Activated T-helper 2 cell treated with anti-CD3 and anti-CD28 coated beads, Interferon-gamma antibody, Interleukin-2, Interleukin-4, amounts not matched to agents 10 μg/mL and 5 μg/mL and 100 μg/mL, durations not matched to agents 14 hours and 24 hours and 36 hours (primary cell): ENCODE measurements around the gene RFX7. TPM values are rescaled to one million over a fixed set of nuclear protein-coding genes. Genes with fewer than 3 reads are reported as not detected.
"Not testable (repeated sequence)": the region's sequence is repeated elsewhere in the genome, so short reads cannot be mapped to it uniquely, and the experiment has no call there.

Experiments used
- DNase-seq: peaks from one replicate; pipeline ENCODE4 v3.0.0; 2021; ENCODE audit warnings: low spot score
- H3K27ac Mint-ChIP-seq: one replicate; pipeline ENCODE4 v1.8.0; 2021; ENCODE audit warnings: mixed read lengths
- H3K27me3 Mint-ChIP-seq: one replicate; pipeline ENCODE4 v1.8.0; 2021; ENCODE audit warnings: low read depth, mixed read lengths
- H3K36me3 Mint-ChIP-seq: one replicate; pipeline ENCODE4 v1.8.0; 2021; ENCODE audit warnings: low read depth, mixed read lengths
- H3K4me1 Mint-ChIP-seq: one replicate; pipeline ENCODE4 v1.8.0; 2021; ENCODE audit warnings: low read depth, mixed read lengths
- H3K4me3 Mint-ChIP-seq: one replicate; pipeline ENCODE4 v1.8.0; 2021; ENCODE audit warnings: low read depth, mild to moderate bottlenecking, moderate library complexity, mixed read lengths
- H3K9me3 Mint-ChIP-seq: one replicate; pipeline ENCODE4 v1.8.0; 2021; ENCODE audit warnings: mixed read lengths
- intact Hi-C: fragments of 100-400 bp; cut with micrococcal nuclease; formaldehyde crosslinking; loops from one replicate; pipeline ENCODE4 v1.15.1; 2023
- total RNA-seq: library from RNA; stranded (reverse); gene quantifications from 2 replicates; pipeline ENCODE4 v1.2.3, GENCODE V29; 2022

The RFX7 gene
- 36.6 and 37.7 TPM in 2 replicates for total RNA-seq

DNA sequence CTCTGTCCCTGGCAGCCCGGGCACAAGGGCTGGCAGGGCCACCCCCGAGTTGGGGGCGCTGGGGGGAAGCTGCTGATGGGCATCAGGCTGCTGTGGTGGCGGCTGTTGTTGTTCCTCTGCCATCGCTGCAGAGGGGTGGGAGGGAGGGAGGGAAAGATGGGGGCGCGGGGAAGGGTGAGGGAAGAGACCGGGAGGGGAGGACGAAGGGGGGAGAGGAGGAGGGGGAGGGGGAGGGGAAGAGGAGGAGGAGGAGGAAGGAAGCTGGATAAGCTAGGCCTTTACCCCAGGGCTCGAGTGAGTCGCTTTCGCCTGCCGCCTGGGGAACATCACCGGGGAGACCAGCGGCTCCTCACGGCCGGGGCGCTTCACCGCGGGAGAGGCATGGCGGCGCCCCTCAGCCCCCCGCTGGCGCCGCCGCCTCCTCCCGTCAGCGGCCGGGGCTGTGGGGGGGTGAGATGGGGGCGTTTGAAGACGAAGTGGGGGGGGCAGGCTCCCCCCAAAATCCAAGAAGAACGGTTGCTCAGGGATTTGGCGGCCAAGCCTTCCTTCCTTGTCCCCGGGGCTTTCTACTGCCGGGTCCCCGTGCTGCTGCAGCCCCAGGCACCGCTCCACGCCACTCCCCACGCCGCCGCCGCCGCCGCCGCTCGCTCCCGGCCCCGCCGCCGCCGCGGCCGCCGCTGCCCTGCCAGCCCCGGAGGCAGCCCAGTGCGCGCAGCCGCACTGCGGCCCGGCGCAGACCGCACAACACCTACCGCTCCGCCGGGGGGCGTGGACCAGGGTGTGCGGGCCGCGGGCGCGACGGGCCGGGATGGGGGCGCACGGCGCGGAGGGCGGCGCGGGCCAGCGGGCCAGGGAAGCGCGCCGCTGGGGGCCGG lies at the start of gene RFX7:
TSS of gene RFX7 (minus strand) at position 717 of the 875 bp plus-strand sequence. CDS start at position 123, 594 bp downstream.
- intact Hi-C loops: loop anchor here (2.0 to 10.0 kb wide), 7 partner anchors 76 to 839 kb away; partner anchors contain the start of genes CCPG1, NEDD4 and PIERCE2
- Mint-ChIP-seq H3K9me3 (no peaks in the 10 kb centered on the region), H3K4me3 (peak within 1 kb of the TSS; percentile 92), H3K4me1 (peaks cover 39% of the 10 kb centered on the region), H3K27ac (peak within 1 kb of the TSS; percentile 98), H3K27me3 (no peaks in the 10 kb centered on the region), H3K36me3 (peaks cover 14% of the 10 kb centered on the region)
- peak; percentile 75 for DNase-seq

DNA sequence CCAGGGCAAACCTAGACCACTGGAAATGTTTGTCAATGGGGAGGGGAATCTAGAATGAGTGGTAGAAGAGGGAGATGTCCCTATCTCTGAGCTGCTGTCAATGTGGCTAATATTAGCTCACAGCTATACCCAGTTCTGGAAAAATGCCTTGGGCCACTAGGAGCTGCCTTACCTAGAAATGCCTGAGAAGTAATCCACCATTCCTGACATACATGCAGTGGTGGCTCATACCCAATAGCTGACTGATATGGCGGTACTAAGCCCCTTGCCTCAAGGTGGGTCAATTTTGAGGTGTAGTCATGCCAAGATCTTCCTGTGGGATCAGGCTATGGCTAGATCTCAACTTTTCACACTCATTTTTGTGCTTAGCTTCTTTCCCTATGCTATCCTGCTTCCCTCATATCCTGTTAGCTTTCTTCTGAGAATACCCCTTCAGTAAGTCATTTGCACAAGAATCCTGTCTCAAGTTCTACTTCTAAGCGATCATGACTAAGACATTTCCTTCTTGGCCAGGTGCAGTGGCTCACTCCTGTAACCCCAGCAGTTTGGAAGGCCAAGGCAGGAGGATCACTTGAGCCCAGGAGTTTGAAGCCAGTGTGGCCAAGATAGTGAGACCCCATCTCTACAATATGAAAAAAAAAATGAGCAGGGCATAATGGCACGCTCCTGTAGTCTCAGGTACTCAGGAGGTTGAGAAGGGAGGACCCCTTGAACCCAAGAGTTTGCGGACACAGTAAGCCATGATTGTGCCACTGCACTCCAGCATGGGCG lies 49.1 kb upstream of the RFX7 start:
- Mint-ChIP-seq H3K27me3 (peaks cover 1% of the 10 kb centered on the region), H3K9me3 (peaks cover 10% of the 10 kb centered on the region), H3K4me3 (no peak overlapping the region), H3K27ac (no peak overlapping the region), H3K36me3 (no peaks in the 10 kb centered on the region), H3K4me1 (no peaks in the 10 kb centered on the region)
- intact Hi-C loops: no loop called here
- DNase-seq: no peak

DNA sequence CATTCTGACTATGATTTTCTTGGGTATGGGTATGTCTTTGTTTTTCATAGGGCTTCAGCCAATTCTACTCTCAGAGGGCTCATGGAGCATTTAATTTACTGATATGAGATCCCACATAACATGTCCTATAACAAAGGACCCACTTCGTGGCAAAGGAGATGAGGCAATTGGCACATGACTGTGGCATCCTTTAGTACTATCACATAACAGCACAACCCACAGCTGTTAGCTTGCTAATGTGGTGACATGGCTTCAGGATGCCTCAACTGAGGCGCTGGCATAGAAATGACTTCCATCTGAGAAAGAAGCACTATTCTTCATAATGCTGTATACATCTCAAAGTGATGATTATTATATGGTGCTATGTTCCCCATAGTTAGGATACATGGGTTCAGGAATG lies 48.1 kb upstream of the RFX7 start:
- Mint-ChIP-seq H3K27me3 (peaks cover 1% of the 10 kb centered on the region), H3K4me1 (no peaks in the 10 kb centered on the region), H3K27ac (no peak overlapping the region), H3K4me3 (no peak overlapping the region), H3K36me3 (no peaks in the 10 kb centered on the region), H3K9me3 (peaks cover 10% of the 10 kb centered on the region)
- DNase-seq: no peak
- intact Hi-C loops: no loop called here

DNA sequence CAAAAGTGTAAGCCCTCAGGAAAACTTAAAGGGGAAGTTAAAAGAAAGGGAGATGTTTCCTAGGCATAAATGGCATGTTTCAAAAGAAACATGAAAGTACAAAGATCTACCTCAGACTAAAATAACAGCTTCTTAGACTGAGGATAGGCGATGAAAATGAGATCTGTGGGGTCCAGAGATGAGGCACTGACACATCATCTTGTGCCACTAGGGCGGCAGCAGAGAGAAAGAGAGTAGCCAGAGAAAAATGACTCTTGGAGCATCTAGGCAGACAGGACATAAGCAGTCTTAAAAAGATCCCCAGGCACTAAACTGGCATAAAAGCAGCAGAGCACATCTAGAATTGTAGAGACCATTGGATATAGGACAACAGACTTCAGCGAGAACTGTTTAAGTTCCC lies 42.5 kb upstream of the RFX7 start:
- Mint-ChIP-seq H3K4me3 (no peak overlapping the region), H3K27ac (no peak overlapping the region), H3K27me3 (peaks cover 5% of the 10 kb centered on the region), H3K4me1 (no peaks in the 10 kb centered on the region), H3K9me3 (peaks cover 10% of the 10 kb centered on the region), H3K36me3 (no peaks in the 10 kb centered on the region)
- DNase-seq: no peak
- intact Hi-C loops: no loop called here

DNA sequence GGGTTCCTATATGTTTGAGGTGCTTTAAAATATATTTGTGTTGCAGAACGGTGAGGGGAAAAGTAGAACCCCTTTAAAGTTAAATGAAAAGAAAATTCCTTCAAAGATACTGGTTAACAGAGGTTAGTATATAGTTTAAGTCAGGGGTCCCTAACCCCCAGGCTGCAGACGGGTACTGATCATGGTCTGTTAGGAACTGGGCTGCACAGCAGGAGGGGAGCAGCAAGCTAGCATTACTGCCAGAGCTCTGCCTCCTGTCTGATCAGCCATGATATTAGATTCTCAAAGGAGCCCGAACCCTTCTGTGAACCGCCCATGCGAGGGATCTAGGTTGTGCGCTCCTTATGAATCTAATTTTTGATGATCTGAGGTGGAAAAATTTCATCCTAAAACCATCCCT lies 37.5 kb upstream of the RFX7 start:
- no peak for DNase-seq
- H3K4me3 Mint-ChIP-seq: no peak overlapping the region
- H3K4me1 Mint-ChIP-seq: no peaks in the 10 kb centered on the region
- intact Hi-C loops: no loop called here
- H3K27me3 Mint-ChIP-seq: peaks cover 3% of the 10 kb centered on the region
- H3K36me3 Mint-ChIP-seq: no peaks in the 10 kb centered on the region
- H3K9me3 Mint-ChIP-seq: peaks cover 9% of the 10 kb centered on the region
- H3K27ac Mint-ChIP-seq: no peak overlapping the region

DNA sequence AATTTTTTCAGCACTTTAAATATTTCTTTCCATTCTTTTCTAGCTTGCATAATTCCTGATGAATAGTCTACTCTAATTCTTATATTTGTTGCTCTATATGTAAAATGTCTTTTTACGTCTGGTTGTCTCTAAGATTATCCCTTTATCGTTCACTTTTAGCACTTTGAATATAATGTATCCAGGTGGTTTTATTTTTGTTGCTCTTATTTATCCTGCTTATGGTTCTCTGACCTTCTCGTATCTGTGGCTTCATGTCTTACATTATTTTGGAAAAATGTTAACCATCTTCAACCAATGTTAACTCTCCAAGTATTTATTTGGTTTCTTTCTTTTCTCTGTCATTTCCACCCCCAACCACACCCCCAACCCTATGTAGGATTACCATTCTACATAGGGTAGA lies 30.0 kb upstream of the RFX7 start:
- intact Hi-C loops: no loop called here
- H3K4me3 Mint-ChIP-seq: no peak overlapping the region
- H3K27ac Mint-ChIP-seq: no peak overlapping the region
- H3K36me3 Mint-ChIP-seq: no peaks in the 10 kb centered on the region
- peaks cover 37% of the 10 kb centered on the region for H3K9me3 Mint-ChIP-seq
- H3K4me1 Mint-ChIP-seq: no peaks in the 10 kb centered on the region
- peaks cover 2% of the 10 kb centered on the region for H3K27me3 Mint-ChIP-seq
- DNase-seq: no peak

DNA sequence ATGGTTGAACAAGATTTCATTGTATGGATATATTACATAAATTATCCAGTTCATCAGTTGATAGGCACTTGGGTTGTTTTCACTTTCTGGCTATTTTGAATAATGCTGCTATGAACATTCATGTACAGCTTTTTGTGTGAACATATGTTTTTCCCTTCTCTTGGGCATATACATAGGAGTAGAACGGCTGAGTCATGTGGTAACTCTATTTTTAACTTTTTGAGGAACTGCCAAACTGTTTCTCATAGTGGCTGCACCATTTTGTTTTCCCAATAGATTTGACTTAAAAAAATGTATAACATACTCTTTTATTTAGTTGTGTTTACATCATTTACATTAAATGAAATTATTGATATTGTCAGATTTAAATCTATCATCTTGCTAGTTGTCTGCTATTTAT lies 28.8 kb upstream of the RFX7 start:
- no peaks in the 10 kb centered on the region for H3K4me1 Mint-ChIP-seq
- peaks cover 2% of the 10 kb centered on the region for H3K27me3 Mint-ChIP-seq
- H3K27ac Mint-ChIP-seq: no peak overlapping the region
- H3K4me3 Mint-ChIP-seq: no peak overlapping the region
- intact Hi-C loops: no loop called here
- no peaks in the 10 kb centered on the region for H3K36me3 Mint-ChIP-seq
- H3K9me3 Mint-ChIP-seq: peaks cover 35% of the 10 kb centered on the region
- no peak for DNase-seq

DNA sequence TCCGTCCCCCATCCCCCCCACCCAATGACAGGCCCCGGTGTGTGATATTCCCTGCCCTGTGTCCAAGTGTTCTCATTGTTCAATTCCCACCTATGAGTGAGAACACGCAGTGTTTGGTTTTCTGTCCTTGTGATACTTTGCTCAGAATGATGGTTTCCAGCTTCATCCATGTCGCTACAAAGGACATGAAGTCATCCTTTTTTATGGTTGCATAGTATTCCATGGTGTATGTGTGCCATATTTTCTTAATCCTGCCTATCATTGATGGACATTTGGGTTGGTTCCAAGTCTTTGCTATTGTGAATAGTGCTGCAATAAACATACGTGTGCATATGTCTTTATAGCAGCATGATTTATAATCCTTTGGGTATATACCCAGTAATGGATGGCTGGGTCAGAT lies 22.8 kb upstream of the RFX7 start:
- H3K36me3 Mint-ChIP-seq, H3K27ac Mint-ChIP-seq, intact Hi-C loops, DNase-seq, H3K27me3 Mint-ChIP-seq, H3K4me1 Mint-ChIP-seq, H3K4me3 Mint-ChIP-seq: not testable (repeated sequence)
- H3K9me3 Mint-ChIP-seq: peaks cover 17% of the 10 kb centered on the region

DNA sequence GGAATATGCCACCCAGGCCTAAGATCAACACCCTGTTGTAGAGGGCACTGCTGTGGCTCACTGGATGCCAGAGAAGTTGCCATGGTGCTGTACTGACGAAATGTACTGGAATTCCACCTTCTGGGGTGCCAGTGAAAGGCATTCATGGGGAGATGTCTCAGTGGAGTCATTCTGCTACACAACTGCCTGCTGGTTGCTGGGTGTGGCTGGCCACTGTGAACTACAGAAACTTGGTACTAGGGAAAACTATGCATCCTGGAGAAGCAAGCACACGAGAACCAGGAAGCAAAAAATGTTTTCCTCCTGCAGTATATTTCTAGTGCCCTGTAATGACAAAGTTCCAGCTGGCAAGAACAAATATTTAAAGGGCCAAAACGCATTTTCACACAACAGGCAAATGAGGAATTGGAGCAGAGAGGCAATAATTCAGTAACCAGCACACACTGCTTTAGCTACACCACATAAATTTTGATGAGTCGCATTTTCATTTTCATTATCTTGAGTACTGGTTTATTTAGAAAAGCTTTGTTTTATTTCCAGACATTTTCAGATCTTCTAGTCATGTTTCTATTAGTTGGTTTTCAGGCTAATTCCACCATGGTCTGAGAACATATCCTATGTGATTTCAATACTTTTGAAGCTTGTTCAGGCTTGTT lies 18.3 kb upstream of the RFX7 start:
- Mint-ChIP-seq H3K36me3 (no peaks in the 10 kb centered on the region), H3K27ac (no peak overlapping the region), H3K4me3 (no peak overlapping the region), H3K27me3 (peaks cover 17% of the 10 kb centered on the region), H3K9me3 (no peaks in the 10 kb centered on the region), H3K4me1 (peaks cover 16% of the 10 kb centered on the region)
- no peak for DNase-seq
- intact Hi-C loops: no loop called here

DNA sequence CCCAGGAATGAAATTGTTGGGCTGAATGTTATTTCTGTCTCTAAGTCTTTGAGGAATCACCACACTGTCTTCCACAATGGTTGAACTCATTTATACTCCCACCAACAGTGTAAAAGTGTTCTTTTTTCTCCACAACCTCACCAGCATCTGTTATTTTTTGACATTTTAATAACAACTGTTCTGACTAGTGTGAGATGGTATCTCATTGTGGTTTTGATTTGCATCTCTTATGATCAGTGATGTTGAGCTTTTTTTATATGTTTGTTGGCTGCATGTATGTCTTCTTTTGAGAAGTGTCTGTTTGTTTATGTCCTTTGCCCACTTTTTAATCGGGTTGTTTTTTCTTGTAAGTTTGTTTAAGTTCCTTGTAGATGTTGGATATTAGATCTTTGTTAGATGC lies 13.6 kb upstream of the RFX7 start:
- H3K9me3 Mint-ChIP-seq, H3K27ac Mint-ChIP-seq, H3K4me3 Mint-ChIP-seq, DNase-seq, intact Hi-C loops, H3K36me3 Mint-ChIP-seq: not testable (repeated sequence)
- H3K4me1 Mint-ChIP-seq: peaks cover 12% of the 10 kb centered on the region
- H3K27me3 Mint-ChIP-seq: peaks cover 42% of the 10 kb centered on the region

DNA sequence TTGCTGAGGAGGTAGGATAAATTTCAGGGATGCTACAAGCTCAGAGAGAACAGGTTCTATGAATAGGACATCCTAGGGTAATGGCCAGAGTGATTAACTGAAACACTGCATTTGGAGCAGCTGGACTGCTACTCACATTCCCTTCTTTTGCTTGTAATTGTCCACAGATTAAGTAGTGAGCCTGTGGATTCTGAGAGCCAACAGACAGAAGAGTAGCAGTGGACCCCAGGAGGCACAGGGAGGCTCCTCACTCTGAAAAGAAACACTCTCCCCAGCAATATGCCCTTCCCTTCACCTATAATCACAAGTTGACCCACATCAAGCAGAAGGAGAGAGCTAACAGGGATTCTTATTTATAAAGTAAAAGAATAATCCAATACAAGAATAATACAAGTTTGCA lies 10.6 kb upstream of the RFX7 start:
- H3K4me3 Mint-ChIP-seq: no peak overlapping the region
- intact Hi-C loops: no loop called here
- no peaks in the 10 kb centered on the region for H3K36me3 Mint-ChIP-seq
- H3K27ac Mint-ChIP-seq: no peak overlapping the region
- peaks cover 10% of the 10 kb centered on the region for H3K4me1 Mint-ChIP-seq
- no peak for DNase-seq
- peaks cover 42% of the 10 kb centered on the region for H3K27me3 Mint-ChIP-seq
- H3K9me3 Mint-ChIP-seq: no peaks in the 10 kb centered on the region

DNA sequence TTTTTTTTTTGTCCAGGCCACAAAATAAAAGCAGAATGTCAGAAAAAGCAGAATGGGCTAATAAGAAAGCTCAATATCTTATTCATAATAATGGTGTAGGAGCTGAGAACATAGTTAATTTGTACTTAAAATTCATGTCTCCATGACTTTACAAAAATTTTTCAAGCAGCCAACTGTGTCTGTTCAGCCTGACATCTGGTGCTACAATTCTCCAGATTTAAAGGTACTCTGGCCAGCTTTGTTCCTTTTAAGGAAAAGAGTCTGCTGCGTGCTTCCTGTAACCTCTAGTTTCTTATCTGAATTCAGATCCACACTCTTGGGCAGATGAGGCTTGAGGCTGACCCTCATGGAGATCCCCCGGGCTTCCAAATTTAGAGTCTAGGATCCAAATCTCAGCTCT lies 8.7 kb upstream of the RFX7 start:
- no peak for DNase-seq
- H3K4me3 Mint-ChIP-seq: no peak overlapping the region
- no peaks in the 10 kb centered on the region for H3K36me3 Mint-ChIP-seq
- H3K9me3 Mint-ChIP-seq: no peaks in the 10 kb centered on the region
- intact Hi-C loops: no loop called here
- H3K4me1 Mint-ChIP-seq: peaks cover 7% of the 10 kb centered on the region
- peaks cover 32% of the 10 kb centered on the region for H3K27me3 Mint-ChIP-seq
- no peak overlapping the region for H3K27ac Mint-ChIP-seq
